GM13977 (cell line): Measurements from ENCODE around the gene CCN5.
A peak's percentile ranks its signal among the peaks of the same experiment; 100 is the strongest.

Experiments used
- DNase-seq: peaks from one replicate; pipeline ENCODE4 v3.0.0; 2012; ENCODE audit warnings: low spot score
- in situ Hi-C: fragments of 300-500 bp; cut with MboI; formaldehyde crosslinking; loops from one replicate; pipeline ENCODE4 v1.12.0; 2022; ENCODE audit warnings: low sequenced_read_pairs, low pct_unique_long_range_greater_than_20kb, mixed read lengths, inconsistent platforms; ENCODE audit not compliant: unreplicated experiment
- TF ChIP-seq, protein P1 (sequence below): IDR thresholded peaks from 2 replicates; pipeline ENCODE4 v1.5.1; 2012; ENCODE audit warnings: mild to moderate bottlenecking, control low read depth; ENCODE audit not compliant: insufficient read depth; ENCODE audit errors: extremely low read depth, missing control alignments

CCN5 gene

DNA sequence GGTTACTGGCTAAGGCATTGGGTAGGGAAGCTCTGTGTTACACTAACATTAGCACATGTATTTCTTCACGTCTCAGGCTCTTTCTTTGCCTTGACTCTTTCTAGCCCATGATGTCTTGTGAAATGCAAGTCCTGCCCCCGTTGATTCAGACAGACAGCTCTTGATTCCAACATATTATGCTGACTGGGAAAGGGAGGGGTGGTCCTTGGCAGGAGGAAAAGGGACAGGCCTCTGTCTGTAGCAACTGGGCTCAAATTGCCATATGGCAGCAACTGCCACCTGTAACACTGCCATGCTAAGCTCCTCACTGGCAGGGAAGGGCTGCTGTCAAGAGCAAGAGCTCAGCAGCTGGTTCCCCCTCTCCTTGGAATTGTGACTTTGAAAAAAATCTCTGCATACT, 24.8 kb downstream of the CCN5 start:
- in situ Hi-C loops = loop anchor here (5.0 kb wide), 1 partner anchor 53 kb away; no protein-coding TSS in a partner anchor
- DNase-seq = no peak
- TF ChIP-seq, protein P1, sequence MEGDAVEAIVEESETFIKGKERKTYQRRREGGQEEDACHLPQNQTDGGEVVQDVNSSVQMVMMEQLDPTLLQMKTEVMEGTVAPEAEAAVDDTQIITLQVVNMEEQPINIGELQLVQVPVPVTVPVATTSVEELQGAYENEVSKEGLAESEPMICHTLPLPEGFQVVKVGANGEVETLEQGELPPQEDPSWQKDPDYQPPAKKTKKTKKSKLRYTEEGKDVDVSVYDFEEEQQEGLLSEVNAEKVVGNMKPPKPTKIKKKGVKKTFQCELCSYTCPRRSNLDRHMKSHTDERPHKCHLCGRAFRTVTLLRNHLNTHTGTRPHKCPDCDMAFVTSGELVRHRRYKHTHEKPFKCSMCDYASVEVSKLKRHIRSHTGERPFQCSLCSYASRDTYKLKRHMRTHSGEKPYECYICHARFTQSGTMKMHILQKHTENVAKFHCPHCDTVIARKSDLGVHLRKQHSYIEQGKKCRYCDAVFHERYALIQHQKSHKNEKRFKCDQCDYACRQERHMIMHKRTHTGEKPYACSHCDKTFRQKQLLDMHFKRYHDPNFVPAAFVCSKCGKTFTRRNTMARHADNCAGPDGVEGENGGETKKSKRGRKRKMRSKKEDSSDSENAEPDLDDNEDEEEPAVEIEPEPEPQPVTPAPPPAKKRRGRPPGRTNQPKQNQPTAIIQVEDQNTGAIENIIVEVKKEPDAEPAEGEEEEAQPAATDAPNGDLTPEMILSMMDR = no peak

DNA sequence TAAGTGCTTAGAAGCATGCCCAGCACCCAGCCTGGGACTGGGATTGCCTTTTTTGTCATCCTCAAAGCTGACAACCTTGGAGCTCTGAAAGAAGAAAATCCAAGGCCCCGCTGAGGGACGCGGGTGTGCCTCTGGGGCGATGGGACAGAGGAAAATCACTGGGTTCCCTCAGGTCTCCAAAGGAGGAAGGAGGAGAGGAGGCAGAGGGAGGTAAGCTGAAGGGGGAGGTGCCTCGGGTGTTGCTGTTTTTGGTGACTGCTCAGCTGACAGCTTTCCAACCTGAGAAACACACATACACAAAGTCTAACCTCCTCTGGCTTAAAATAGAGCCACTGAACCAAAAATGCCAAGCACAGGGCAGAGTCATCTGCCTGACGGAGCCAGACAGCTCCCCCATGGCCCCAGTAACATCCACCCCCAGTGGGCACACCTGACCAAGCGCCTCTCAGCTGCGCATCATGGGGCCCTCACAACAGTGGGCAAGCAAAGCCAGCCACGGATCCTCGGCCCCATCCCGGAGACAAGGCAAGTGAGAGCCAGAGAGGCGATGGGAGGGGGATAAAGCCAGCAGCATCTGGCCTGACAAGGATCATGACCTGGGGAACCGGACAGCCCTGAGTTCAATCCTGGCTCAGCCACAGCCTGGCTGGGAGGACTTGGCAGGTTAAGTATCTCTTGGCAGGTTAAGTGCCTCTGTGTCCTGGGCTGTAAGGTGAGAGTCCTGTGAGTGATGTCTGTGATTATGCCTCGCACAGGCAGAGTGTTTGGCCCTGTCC, 27.3 kb downstream of the CCN5 start:
- no peak for DNase-seq
- TF ChIP-seq, protein P1 = no peak
- in situ Hi-C loops = no loop called here

DNA sequence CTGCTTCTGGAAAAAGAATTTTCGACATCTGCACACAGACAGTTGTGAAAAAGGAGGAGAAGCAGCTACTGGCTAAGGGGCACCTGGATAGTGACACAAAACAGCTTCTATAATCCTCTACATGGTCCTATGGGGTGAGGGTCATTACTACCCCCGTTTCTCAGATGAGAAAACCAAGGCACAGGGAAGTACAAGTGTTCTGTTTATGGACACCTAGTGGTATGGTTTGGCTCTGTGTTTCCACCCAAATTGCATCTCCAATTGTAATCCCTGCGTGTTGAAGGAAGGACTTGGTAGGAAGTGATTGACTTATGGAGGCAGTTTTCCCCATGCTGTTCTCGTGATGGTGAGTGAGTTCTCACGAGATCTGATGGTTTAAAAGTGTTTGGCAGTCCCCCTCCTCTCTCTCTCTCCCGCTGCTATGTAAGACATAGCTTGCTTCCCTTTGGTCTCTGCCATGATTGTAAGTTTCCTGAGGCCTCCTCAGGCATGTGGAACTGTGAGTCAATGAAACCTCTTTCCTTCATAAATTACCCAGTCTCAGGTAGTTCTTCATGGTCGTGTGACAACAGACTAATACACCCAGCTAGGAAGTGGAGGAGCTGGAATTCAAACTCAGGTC, 28.0 kb downstream of the CCN5 start:
- TF ChIP-seq, protein P1 = no peak
- in situ Hi-C loops = no loop called here
- DNase-seq = no peak

DNA sequence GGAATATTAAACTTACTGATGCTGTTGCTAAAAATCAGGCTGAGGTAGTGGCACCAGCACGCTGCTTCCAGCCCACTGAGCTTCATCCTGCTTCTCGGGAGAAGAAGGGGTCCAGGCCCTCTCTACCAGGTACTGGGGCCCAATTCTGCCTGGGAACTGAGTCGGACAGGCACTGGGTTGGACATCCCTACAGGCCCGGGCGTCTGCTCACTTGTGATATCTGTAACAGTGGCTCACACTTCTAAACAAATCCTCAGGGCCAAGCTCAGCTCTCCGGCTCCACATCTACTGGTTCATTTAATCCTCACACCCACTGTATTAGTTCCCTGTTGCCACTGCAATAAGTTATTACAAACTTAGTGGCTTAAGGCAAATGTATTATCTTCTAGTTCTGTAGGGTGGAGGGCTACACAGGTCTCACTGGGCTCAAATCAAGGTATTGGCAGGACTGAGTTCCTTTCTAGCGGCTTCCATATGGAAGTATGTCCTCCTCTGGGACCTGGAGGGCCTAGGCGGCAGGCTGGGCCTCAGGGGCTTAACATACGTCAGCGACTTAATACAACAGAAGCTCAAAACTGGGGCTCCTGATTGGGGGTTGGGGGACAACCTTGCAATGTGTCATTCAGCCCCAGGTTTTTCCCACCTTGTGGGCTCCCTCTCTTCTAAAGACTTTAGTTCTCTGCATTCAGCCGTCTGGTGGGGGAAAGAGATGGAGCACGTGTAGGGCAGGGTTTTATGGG, 28.9 kb downstream of the CCN5 start:
- TF ChIP-seq, protein P1 = no peak
- in situ Hi-C loops = no loop called here
- no peak for DNase-seq

DNA sequence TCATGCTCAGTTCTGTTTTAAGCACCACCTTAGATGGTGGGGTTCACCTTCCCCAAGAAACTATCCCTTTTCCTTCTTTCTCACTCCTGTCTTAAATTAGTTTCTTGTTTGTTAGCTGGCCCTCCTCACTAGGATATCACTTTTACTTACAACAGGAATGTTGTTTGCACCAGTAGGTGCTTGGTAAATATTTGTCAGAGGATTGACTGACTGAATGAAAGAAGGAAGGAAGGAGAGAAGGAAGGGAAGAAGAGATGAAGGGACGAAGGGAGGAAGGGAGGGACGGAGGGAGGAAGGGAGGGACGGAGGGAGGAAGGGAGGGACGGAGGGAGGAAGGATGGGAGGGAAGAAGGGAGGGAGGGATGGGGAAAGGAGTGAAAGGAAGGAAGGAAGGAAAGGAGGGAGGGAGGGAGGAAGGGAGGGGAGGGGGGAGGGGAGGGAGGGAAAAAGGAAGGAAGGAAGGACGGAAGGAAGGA, 30.0 kb downstream of the CCN5 start:
- in situ Hi-C loops = no loop called here
- DNase-seq = no peak
- TF ChIP-seq, protein P1 = no peak

DNA sequence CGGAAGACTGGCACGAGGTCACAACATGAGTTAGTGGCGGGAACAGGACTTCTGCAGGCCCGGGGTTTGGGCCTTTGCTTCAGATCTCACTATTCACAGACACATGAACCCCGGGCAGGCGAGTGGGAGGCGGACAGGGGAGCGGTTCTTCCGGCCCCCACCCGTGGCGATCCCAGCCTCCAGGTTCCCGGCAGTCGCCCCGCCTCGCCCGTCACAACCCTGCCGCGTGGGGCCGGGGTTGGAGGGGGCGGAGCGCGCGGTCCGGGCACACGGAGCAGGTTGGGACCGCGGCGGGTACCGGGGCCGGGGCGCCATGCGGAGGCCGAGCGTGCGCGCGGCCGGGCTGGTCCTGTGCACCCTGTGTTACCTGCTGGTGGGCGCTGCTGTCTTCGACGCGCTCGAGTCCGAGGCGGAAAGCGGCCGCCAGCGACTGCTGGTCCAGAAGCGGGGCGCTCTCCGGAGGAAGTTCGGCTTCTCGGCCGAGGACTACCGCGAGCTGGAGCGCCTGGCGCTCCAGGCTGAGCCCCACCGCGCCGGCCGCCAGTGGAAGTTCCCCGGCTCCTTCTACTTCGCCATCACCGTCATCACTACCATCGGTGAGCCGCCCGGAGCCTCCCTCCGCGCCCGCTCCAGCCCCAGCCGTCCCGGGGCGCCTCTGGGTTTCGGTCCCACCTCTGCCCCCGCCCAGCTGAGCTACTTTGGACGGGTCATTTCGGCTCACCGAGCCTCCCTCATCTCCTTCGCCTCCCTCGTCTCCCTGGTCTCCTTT, 30.6 kb downstream of the CCN5 start, which contains the start of gene KCNK15:
KCNK15 (plus strand) TSS at position 268 of the 769 bp plus-strand sequence; CDS start at position 314, 46 bp downstream.
- in situ Hi-C loops = no loop called here

More for the DNA sequence above, 30.6 kb downstream of the CCN5 start, which contains the start of gene KCNK15:
- DNase-seq = peak; percentile 57
- TF ChIP-seq, protein P1 = no peak
